Measurements from ENCODE around the gene GNA15.
"Not testable (repeated sequence)": the region's sequence is repeated elsewhere in the genome, so short reads cannot be mapped to it uniquely, and the experiment has no call there.

GNA15 gene

DNA sequence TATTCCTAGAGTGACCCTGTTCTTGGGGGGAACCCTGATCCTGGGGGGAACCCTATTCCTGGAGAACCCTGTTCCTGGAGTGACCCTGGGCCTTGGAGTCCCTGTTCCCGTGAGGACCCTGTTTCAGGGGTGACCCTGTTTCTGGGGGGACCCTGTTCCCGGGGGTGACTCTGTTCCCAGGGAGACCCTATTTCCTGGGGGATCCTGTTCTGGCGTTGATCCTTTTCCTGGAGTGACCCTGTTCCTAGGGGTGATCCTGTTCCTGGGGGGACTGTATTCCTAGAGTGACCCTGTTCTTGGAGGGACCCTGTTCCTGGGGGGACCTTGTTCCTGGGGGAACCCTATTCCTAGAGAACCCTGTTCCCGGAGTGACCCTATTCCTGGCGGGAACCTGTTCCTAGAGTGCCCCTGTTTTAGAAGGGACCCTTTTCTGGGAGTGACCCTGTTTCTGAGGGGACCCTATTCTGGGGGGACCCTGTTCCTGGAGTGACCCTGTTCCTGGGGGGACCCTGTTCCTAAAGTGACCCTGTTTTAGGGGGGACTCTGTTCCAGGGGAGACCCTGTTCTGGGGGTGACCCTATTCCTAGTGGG, 15.0 kb downstream of the GNA15 start:
- DNase-seq, result no peak

DNA sequence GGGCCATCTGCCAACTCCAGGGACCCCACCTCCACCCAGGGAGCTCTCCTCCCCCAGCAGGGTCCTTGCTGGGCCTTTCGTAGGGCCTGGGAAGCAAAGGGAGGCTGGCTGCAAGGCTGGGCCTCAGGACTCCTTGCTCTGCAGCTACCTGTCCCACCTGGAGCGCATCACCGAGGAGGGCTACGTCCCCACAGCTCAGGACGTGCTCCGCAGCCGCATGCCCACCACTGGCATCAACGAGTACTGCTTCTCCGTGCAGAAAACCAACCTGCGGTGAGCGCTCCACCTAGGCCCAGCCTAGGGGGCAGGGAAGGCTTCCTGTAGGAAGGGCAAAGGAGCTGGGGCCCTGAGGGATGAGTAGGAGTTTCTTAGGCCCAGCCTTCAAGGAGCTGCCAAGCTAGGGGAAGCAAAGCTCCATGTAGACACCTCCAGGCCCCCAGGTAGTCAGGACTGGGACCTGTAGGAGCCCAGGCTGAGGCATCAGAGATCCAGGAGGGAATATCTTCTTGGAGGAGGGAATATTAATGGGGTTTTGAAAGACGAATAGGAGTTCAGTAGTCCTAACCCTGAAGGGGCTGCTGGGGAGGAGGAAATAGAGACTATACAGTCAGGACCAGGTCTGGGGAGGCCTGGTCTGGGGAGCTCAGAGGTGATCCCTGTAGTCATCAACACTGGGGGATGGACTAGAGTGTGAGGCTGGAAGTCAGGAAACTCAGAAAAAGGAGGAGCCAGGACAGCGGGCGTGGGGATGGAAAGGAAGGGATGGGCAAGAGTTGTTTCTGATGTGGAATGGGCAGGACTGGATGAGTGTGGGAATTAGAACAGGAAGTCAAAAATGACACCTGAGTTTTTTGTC, 16.0 kb downstream of the GNA15 start:
- no peak for DNase-seq

DNA sequence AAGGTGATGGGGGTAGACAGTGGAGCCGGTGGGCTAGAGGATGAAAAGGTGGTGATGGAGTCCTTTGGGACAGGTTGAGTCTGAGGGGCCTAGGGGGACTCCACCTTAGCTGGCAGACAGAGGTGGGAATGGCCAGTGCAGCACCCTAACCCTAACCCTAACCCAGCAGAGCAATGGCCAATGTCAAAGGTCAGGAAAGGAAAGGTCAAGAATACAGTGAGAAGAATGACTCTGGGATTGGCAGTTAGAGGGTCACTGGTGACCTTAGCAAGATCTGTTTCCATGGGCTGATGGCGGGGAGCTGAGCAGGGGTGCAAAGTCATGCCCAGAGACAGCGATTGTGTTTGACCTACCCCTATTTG, 16.6 kb downstream of the GNA15 start:
- DNase-seq, result no peak

DNA sequence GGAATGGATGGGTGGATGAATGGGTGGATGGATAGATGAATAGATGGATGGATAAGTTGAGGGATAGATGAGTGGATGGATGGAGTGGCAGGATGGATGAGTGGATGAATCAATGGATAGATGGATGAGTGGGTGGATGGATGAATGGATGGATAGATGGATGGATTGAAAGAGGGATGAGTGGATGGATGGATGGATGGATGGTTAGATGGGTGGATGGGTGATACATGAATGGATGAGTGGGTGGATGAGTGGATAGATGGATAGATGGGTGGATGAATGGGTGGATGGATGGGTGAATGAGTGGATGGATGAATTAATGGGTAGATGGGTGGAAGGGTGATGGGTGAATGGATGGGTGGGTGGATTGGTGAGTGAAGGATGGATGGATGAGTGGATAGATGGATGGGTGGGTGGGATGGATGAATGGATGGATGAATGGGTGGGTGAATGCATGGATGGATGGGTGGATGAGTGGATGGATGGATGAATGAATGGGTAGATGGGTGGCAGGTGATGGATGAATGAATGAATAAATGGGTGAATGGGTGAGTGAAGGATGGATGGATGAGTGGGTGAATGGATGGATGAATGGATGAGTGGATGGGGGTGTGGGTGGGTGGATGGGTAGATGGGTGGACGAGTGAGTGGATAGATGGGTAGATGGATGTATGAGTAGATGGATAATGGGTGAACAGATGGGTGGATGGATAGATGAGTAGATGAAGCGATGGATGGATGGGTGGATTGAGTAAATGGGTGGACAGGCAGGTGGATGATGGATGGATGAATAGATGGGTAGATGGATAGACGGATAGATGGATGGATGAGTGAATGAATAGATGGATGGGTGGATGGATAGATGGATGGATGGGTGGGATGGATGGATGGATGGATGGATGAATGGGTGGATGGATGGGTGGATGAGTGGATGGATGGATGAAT, 17.7 kb downstream of the GNA15 start:
- no peak for DNase-seq

DNA sequence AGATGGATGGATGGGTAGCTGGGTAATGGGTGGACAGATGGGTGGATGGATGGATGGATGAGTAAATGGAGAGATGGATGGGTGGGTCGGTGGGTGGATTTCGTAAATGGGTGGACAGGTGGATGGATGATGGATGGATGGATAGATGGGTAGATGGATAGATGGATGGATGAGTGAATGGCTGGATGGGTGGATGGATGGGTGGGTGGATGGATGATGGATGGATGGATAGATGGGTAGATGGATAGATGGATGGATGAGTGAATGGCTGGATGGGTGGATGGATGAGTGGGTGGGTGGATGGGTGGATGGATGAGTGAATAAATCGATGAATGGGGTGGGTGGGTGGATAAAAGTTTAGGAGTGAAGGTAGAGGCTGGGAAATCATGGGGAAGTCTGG, 18.6 kb downstream of the GNA15 start:
- not testable (repeated sequence) for DNase-seq

DNA sequence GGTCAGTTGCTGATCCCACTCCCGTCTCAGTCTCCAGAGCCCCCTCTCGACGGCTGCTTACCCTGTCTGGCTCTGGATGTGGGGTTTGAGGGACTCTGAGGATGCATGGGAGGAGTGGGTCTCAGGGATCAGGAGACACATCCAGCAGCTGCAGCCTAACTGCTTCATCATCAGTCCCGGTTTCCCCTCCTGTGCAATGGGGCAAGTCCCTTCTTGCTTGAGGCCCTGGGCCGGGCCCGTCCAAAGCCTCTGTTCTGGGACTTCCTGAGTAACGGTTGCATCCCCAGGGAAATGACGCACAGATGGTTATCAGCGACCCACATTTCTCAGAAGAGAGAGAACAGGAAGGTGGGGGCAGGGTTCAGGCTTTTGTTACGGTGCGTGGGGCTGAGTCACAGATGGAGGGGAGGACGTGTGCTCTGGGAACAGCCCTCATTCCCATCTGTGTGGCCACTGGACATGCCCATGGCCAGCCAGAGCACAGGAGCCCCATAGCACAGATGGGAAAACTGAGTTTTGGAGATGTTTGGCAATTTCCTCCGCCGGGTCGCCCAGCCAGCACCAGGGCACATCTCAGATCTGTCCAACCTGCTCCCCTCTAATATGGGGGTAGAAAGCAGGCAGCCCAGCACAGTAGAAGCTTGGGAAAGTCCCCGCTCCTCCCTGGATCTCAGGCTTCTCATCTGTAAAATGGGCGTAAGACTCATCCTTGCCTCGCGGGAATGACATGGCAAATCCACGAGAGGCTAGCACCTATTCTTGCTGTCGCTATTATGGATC, 19.3 kb downstream of the GNA15 start:
- DNase-seq, result peak; percentile 99

DNA sequence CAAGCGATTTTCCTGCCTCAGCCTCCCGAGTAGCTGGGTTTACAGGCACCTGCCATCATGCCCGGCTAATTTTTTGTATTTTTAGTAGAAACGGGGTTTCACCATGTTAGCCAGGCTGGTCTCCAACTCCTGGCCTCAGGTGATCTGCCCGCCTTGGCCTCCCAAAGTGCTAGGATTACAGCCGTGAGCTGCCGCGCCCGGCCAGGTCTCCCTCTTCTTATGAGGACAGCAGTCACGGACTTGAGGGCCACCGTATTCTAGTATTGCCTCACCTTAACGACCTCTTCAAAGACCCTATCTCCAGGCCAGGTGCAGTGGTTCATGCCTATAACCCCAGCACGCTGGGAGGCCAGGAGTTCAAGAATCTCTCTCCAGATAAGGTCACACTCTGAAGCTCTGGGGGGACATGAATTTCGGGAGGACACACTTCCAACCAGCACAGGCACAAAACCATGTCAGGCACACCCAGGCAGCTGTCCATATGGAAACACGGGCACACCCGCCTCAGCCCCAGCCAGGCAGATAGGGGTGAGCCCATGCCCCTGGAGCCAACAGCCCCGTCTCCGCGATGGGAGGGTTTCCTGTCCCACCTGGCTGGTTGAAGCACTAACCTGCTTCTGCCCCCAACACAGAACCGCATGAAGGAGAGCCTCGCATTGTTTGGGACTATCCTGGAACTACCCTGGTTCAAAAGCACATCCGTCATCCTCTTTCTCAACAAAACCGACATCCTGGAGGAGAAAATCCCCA, 21.4 kb downstream of the GNA15 start:
- DNase-seq, result no peak

DNA sequence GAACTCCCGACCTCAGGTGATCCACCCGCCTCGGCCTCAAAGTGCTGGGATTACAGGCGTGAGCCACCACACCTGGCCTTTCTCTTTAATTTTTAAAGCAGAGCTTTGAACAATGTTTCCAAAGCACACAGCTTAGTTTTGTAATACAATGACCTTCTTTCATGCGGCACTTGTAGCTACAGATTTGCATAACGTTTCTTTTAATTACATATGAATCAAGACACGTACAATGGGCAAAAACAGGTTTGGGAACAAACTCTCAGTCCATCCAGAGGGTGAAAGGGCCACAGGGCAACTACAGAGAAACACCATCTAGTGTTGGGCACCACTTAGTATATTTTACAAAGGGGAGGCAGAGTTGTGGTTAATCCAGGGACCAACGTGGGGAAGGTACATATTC, 23.7 kb downstream of the GNA15 start:
- DNase-seq, result no peak

DNA sequence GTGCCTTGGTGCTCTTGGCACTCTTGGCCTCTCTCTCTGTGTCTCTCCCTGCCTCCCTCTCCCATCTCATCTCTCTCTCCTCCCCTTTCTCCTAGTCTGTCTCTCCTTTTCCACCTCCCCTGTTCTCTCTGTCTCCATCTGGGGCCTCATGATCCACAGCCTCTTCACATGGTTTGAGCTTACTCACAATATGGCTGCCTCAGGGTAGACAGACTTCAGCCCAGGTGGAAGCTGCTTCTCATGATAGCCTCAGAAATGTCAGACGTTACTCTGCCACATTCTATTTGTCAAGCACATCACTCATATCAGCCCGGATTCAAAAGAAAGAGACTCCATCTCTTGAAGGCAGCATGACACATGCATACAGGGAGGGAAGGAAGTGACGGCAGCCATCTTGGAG, 24.4 kb downstream of the GNA15 start:
- DNase-seq, result no peak

DNA sequence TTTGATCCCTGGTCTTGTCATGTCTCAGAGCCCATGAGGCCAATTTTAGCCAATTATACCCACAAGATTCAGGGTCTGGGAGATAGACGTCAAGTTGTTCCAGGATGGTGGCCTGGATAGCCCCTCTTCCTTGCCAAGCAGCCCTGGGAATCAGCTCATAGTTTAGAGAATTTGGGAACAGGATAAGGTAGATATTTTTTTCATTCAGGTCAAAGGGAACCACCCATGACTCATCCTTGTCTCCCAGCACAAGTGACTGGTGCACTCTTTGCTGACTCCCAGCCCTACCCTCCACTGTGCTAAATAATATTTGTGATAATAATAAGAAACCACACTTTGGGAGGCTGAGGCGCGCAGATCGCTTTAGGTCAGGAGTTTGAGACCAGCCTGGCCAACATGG, 25.6 kb downstream of the GNA15 start:
- DNase-seq, result no peak

GRCh38 chr19:3162418-3163229, 26.8 kb downstream of the GNA15 start:
- DNase-seq, result no peak

- peak; percentile 56 for DNase-seq
Measured at GRCh38 chr19:3163230-3163886, 27.5 kb downstream of the GNA15 start.

- DNase-seq, result no peak
Measured at GRCh38 chr19:3163943-3164342, 28.1 kb downstream of the GNA15 start.

DNA sequence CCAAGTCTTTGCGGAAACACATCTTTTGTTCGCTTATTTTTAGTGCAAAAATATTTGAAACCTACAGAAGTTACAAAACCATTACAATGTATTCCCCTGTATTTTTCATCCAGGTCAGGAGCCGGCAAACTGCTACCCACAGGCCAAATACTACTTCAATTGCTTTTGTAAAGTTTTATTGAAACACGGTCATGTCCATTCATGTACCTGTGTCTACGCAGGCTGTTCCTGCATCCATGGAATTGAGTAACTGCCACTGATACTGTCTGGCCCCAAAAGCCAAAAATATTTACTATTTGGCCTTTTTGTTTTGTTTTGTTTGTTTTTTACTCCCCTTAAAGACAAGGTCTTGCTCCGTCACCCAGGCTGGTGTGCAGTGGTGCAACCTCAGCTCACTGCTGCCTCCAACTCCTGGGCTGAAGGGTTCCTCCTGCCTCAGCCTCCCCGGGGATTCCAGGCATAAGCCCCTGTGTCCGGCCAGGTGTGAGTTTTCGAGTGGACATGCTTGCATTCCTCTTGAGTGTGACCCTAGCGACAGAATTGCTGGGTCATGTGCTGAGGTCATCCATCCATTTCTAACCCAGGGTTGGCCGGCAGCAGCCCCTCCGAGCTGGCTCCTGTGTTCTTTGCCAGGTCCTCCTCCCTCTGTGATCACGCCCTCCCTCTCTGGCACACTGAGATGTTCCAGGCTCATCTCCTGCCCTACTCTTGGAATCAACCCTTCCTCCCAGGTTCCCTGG, 31.9 kb downstream of the GNA15 start:
- DNase-seq, result no peak

DNA sequence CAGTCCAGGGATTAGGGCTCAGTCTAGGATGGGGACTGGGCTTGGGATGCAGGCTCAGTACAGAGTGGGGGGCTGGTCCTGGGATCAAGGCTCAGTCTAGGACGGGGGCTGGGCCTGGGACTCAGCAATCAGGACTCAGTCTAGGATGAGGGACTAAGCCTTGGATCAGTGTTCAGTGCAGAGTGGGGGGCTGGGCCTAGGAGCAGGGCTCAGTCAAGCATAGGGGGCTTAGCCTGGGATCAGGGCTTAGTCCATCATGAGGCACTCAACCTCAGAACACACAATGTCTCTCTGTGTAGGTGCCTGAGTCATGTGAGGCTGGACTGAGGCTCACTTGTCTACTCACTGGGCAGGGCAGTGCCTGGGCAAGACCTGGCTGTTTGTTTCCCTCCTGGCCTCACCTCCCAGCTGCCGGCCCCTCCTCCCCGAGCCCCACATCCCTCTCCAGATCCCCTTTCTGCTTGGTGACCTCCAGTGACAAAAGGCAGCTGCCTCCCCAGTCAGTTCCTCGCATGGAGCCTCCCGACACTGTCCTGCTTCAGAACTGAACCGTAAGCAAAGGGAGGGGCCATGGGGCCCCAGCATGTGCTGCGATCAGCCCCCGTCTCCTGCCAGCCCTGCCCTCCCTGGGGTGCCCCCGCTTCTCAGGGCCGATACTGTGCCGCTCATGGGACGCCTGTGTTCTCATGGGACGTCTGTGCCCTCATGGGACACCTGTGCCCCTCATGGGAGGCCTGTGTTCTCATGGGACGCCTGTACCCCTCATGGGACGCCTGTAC, 36.2 kb downstream of the GNA15 start:
- no peak for DNase-seq

DNA sequence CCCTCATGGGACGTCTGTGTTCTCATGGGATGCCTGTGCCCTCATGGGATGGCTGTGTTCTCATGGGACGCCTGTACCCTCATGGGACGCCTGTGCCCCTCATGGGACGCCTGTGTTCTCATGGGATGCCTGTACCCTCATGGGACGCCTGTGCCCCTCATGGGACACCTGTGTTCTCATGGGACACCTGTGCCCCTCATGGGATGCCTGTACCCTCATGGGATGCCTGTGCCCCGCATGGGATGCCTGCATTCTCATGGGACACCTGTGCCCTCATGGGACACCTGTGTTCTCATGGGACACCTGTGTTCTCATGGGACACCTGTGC, 36.8 kb downstream of the GNA15 start:
- not testable (repeated sequence) for DNase-seq

DNA sequence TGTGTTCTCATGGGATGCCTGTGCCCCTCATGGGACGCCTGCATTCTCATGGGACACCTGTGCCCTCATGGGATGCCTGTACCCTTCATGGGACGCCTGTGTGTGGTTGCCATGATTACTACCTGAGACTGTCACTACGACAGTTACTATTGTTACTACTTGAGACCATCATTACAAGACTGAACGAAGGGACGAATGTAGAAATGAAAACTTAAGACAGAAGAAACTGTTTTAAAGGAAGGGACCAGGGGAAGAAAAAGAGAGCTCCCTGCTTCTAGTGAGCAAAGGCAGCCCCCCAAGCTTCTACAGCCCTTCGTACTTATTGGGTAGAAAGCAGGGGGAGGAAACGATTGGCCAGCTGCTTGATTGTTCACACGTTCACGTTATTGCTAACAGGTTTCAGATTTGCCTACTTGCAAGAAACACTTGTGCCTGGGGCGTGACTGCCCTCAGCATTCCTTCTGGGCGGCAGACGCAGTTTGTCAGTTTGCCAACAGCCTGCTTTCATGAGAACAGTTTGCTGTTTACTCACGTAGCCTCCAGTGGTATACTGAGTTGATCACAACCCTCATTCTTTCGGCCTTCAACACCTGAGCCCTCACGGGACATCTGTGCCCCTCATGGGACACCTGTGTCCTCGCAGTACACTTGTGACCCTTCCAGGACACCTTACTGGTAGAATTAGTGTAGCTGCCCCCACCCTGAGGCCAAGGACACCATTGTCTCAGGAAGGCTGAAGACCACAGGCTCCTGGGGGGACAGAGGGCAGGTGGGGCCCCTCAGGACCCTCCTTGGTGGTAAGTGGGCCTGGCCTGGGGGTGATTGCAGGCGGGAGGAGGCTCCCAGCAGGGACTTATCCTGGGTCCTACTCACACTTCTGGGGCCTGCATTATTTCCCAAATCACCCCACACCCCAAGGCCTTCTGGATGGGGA, 40.2 kb downstream of the GNA15 start:
- DNase-seq, result peak; percentile 46

Data from fibroblast of upper back skin (primary cell).